H9 (cell line): ENCODE data around the gene SLC1A6. TPM values are rescaled to one million over a fixed set of nuclear protein-coding genes. Genes with fewer than 3 reads are reported as not detected.

ENCODE experiments used
- DNase-seq: peaks from one replicate; pipeline ENCODE4 v3.0.0-alpha.2; 2017
- H2AFZ ChIP-seq: one replicate; pipeline ENCODE4 v1.6.1; 2013; ENCODE audit warnings: mild to moderate bottlenecking, low read length, control low read depth, moderate library complexity
- H2AK5ac ChIP-seq: 2 replicates; pipeline ENCODE4 v1.6.1; 2013; ENCODE audit warnings: low read length, control low read depth, mixed read lengths; ENCODE audit not compliant: insufficient read length
- H2BK120ac ChIP-seq: one replicate; pipeline ENCODE4 v1.6.1; 2013; ENCODE audit warnings: low read depth, mild to moderate bottlenecking, low read length, control low read depth, inconsistent platforms; ENCODE audit not compliant: poor library complexity, severe bottlenecking
- H2BK12ac ChIP-seq: 2 replicates; pipeline ENCODE4 v1.6.1; 2013; ENCODE audit warnings: low read length, control low read depth, mixed read lengths, low read depth; ENCODE audit not compliant: insufficient read length
- H2BK15ac ChIP-seq: 2 replicates; pipeline ENCODE4 v1.6.1; 2013; ENCODE audit warnings: low read depth, low read length, control low read depth
- H2BK20ac ChIP-seq: one replicate; pipeline ENCODE4 v1.6.1; 2013; ENCODE audit warnings: low read depth, mild to moderate bottlenecking, low read length, control low read depth, inconsistent platforms; ENCODE audit not compliant: poor library complexity, severe bottlenecking
- H2BK5ac ChIP-seq: 2 replicates; pipeline ENCODE4 v1.6.1; 2013; ENCODE audit warnings: low read length, control low read depth, mixed read lengths; ENCODE audit not compliant: insufficient read length
- H3K14ac ChIP-seq: 2 replicates; pipeline ENCODE4 v1.6.1; 2013; ENCODE audit warnings: low read length, control low read depth; ENCODE audit not compliant: insufficient read depth
- H3K18ac ChIP-seq: 2 replicates; pipeline ENCODE4 v1.6.1; 2013; ENCODE audit warnings: low read depth, mild to moderate bottlenecking, mixed read lengths, low read length, control low read depth; ENCODE audit not compliant: insufficient read length
- H3K23ac ChIP-seq: 2 replicates; pipeline ENCODE4 v1.6.1; 2013; ENCODE audit warnings: low read length, control low read depth, mixed read lengths, low read depth; ENCODE audit not compliant: insufficient read length
- H3K23me2 ChIP-seq: 2 replicates; pipeline ENCODE4 v1.6.1; 2013; ENCODE audit warnings: low read depth, mild to moderate bottlenecking, mixed read lengths, low read length, control low read depth; ENCODE audit not compliant: insufficient read length, poor library complexity, severe bottlenecking
- H3K27ac ChIP-seq: 2 replicates; pipeline ENCODE4 v1.5.1; 2013; ENCODE audit warnings: low read length, control low read depth, mixed read lengths, low read depth; ENCODE audit not compliant: insufficient read length
- H3K27me3 ChIP-seq: 2 replicates; pipeline ENCODE4 v1.6.1; 2013; ENCODE audit warnings: low read length, control low read depth, inconsistent platforms; ENCODE audit not compliant: insufficient read depth
- H3K4ac ChIP-seq: 2 replicates; pipeline ENCODE4 v1.6.1; 2013; ENCODE audit warnings: low read depth, mild to moderate bottlenecking, control low read depth, inconsistent platforms, low read length, moderate library complexity
- H3K4me1 ChIP-seq: 2 replicates; pipeline ENCODE4 v1.6.1; 2013; ENCODE audit warnings: low read length, control low read depth, inconsistent platforms; ENCODE audit not compliant: insufficient read depth
- H3K4me2 ChIP-seq: 2 replicates; pipeline ENCODE4 v1.6.1; 2013; ENCODE audit warnings: low read length, control low read depth, mixed read lengths; ENCODE audit not compliant: insufficient read length, insufficient read depth
- H3K56ac ChIP-seq: 2 replicates; pipeline ENCODE4 v1.6.1; 2013; ENCODE audit warnings: low read depth, mild to moderate bottlenecking, mixed read lengths, low read length, control low read depth; ENCODE audit not compliant: insufficient read length
- H3K79me1 ChIP-seq: 2 replicates; pipeline ENCODE4 v1.6.1; 2013; ENCODE audit warnings: low read depth, mild to moderate bottlenecking, moderate library complexity, low read length, control low read depth, inconsistent platforms; ENCODE audit not compliant: insufficient read depth, poor library complexity, severe bottlenecking
- H3K79me2 ChIP-seq: 2 replicates; pipeline ENCODE4 v1.6.1; 2013; ENCODE audit warnings: low read length, control low read depth, inconsistent platforms; ENCODE audit not compliant: insufficient read depth
- H3K9ac ChIP-seq: 2 replicates; pipeline ENCODE4 v1.6.1; 2013; ENCODE audit warnings: low read length, control low read depth, mixed read lengths; ENCODE audit not compliant: insufficient read length; ENCODE audit errors: extremely low read depth
- H3K9me3 ChIP-seq: one replicate; pipeline ENCODE4 v1.6.1; 2013; ENCODE audit warnings: low read depth, low read length, inconsistent platforms; ENCODE audit not compliant: control insufficient read depth
- H3T11ph ChIP-seq: one replicate; pipeline ENCODE4 v1.6.1; 2013; ENCODE audit warnings: mild to moderate bottlenecking, low read length, control low read depth, inconsistent platforms
- H4K20me1 ChIP-seq: one replicate; pipeline ENCODE4 v1.6.1; 2013; ENCODE audit not compliant: control insufficient read depth, insufficient read length, insufficient read depth
- H4K5ac ChIP-seq: 2 replicates; pipeline ENCODE4 v1.6.1; 2013; ENCODE audit warnings: low read depth, mild to moderate bottlenecking, mixed read lengths, low read length, control low read depth; ENCODE audit not compliant: insufficient read length
- H4K8ac ChIP-seq: replicated peaks from 2 replicates; pipeline ENCODE4 v1.6.1; 2013; ENCODE audit warnings: low read length, control low read depth, mixed read lengths, low read depth; ENCODE audit not compliant: insufficient read length
- H4K91ac ChIP-seq: 2 replicates; pipeline ENCODE4 v1.6.1; 2013; ENCODE audit warnings: low read depth, mild to moderate bottlenecking, moderate library complexity, mixed read lengths, low read length, control low read depth; ENCODE audit not compliant: insufficient read length
- H3K27ac Mint-ChIP-seq, 3 experiments: 2 replicates in 2 of 3; 3 replicates in 1 of 3; pipeline ENCODE4 v1.8.0; 2020 to 2021; ENCODE audit warnings: mixed read lengths in 3 of 3, mild to moderate bottlenecking in 1 of 3, moderate library complexity in 1 of 3
- H3K27me3 Mint-ChIP-seq: 2 replicates; pipeline ENCODE4 v1.8.0; 2021; ENCODE audit warnings: low read depth, mild to moderate bottlenecking, moderate library complexity, mixed read lengths
- H3K36me3 Mint-ChIP-seq, 3 experiments: 2 replicates in 2 of 3; 3 replicates in 1 of 3; pipeline ENCODE4 v1.8.0; 2020 to 2021; ENCODE audit warnings: low read depth in 3 of 3, mixed read lengths in 3 of 3; ENCODE audit not compliant: insufficient read depth in 1 of 3
- H3K4me1 Mint-ChIP-seq, 2 experiments: 2 replicates each; pipeline ENCODE4 v1.8.0; 2020; ENCODE audit warnings: mixed read lengths in 2 of 2
- H3K4me3 Mint-ChIP-seq, 2 experiments: 2 replicates in 1 of 2; 3 replicates in 1 of 2; pipeline ENCODE4 v1.8.0; 2020 to 2021; ENCODE audit warnings: mild to moderate bottlenecking in 2 of 2, mixed read lengths in 2 of 2, moderate library complexity in 1 of 2
- H3K9me3 Mint-ChIP-seq, 2 experiments: 2 replicates in 1 of 2; 3 replicates in 1 of 2; pipeline ENCODE4 v1.8.0; 2020; ENCODE audit warnings: mild to moderate bottlenecking in 2 of 2, mixed read lengths in 2 of 2, moderate library complexity in 1 of 2
- CTCF ChIP-seq: fragments of 200-600 bp; sonication (generic); conservative IDR thresholded peaks from 3 replicates; pipeline ENCODE4 v1.8.0; 2021; ENCODE audit warnings: antibody characterized with exemption, mild to moderate bottlenecking
- WGBS: extraction: QIAGEN DNeasy Blood & Tissue Kit; methylation state at CpG from one replicate; pipeline ENCODE4 v1.1.7; 2013; ENCODE audit warnings: missing lambda C conversion rate, low lambda C conversion rate, mixed read lengths; ENCODE audit not compliant: insufficient read length; ENCODE audit errors: extremely low coverage; 5-methylcytosine and 5-hydroxymethylcytosine counted together
- total RNA-seq: library from RNA; stranded (reverse); gene quantifications from 2 replicates; pipeline ENCODE4 v1.2.1, GENCODE V29; 2021

SLC1A6 gene
- total RNA-seq, 1 experiment from 2014 or later, result 8.3 TPM

GRCh38 chr19:14952767-14953166 is 26.9 kb downstream of the SLC1A6 start:
- no peak for TF ChIP-seq CTCF
- H3K4me1 ChIP-seq, result no peaks in the 10 kb centered on the region

More at GRCh38 chr19:14952767-14953166, 26.9 kb downstream of the SLC1A6 start:
- Histone ChIP-seq H3K27ac (no peak overlapping the region), H3K79me1 (no peaks in the 10 kb centered on the region), H3K27me3 (no peaks in the 10 kb centered on the region), H2BK120ac (no peak overlapping the region), H4K91ac (no peak overlapping the region), H3K18ac (no peak overlapping the region), H2BK5ac (no peak overlapping the region), H3K9ac (no peak overlapping the region), H2BK15ac (no peak overlapping the region), H3K14ac (no peak overlapping the region), H3T11ph (no peak overlapping the region), H2BK20ac (no peak overlapping the region), H3K23ac (no peak overlapping the region), H3K9me3 (peaks cover 5% of the 10 kb centered on the region), H4K8ac (no peak overlapping the region), H3K23me2 (no peaks in the 10 kb centered on the region), H3K4ac (no peak overlapping the region), H2AFZ (no peak overlapping the region), H3K56ac (no peak overlapping the region), H2AK5ac (no peak overlapping the region), H4K20me1 (no peaks in the 10 kb centered on the region), H3K79me2 (no peaks in the 10 kb centered on the region), H3K4me2 (no peak overlapping the region), H4K5ac (no peak overlapping the region), H2BK12ac (no peak overlapping the region)
- Mint-ChIP-seq H3K36me3 (peaks cover 0 to 30% (median 2%) of the 10 kb centered on the region in 3 experiments; a peak in 4 of 7 replicates), H3K27me3 (peaks cover 2% of the 10 kb centered on the region; the same call in 1 of the 2 replicates), H3K4me3 (no peak overlapping the region), H3K4me1 (no peaks in the 10 kb centered on the region), H3K9me3 (peaks cover 46 to 85% of the 10 kb centered on the region in 2 experiments), H3K27ac (no peak overlapping the region)
- DNase-seq, result no peak
- no CpG with 5 or more reads among the region's 11 CpGs for WGBS
